GM18526 (cell line): ENCODE data around the gene ASTN2.

Experiments
- POLR2A ChIP-seq: IDR thresholded peaks from 3 replicates; pipeline ENCODE4 v1.6.1; 2011; ENCODE audit not compliant: insufficient read length; ENCODE audit errors: extremely low read depth

ASTN2 gene

GRCh38 chr9:116504081-116504480 is 910.8 kb downstream of the ASTN2 start:
- TF ChIP-seq POLR2A: no peak

GRCh38 chr9:116502746-116503145 is 912.1 kb downstream of the ASTN2 start:
- TF ChIP-seq POLR2A: no peak

GRCh38 chr9:116501871-116502270 is 913.0 kb downstream of the ASTN2 start:
- TF ChIP-seq POLR2A: no peak

GRCh38 chr9:116499986-116500871 is 914.6 kb downstream of the ASTN2 start:
- TF ChIP-seq POLR2A: no peak

- no peak for TF ChIP-seq POLR2A
Observed at GRCh38 chr9:116499434-116499833, 915.4 kb downstream of the ASTN2 start.

- no peak for TF ChIP-seq POLR2A
Observed at GRCh38 chr9:116497095-116497890, 917.6 kb downstream of the ASTN2 start.

- TF ChIP-seq POLR2A: no peak
Observed at GRCh38 chr9:116496167-116496566, 918.7 kb downstream of the ASTN2 start.

GRCh38 chr9:116495725-116496124 is 919.1 kb downstream of the ASTN2 start:
- no peak for TF ChIP-seq POLR2A

GRCh38 chr9:116494815-116495634 is 919.8 kb downstream of the ASTN2 start:
- no peak for TF ChIP-seq POLR2A

GRCh38 chr9:116493183-116493860 is 921.5 kb downstream of the ASTN2 start:
- no peak for TF ChIP-seq POLR2A

- TF ChIP-seq POLR2A: no peak
Observed at GRCh38 chr9:116491659-116492058, 923.2 kb downstream of the ASTN2 start.

GRCh38 chr9:116491219-116491618 is 923.6 kb downstream of the ASTN2 start:
- no peak for TF ChIP-seq POLR2A

- TF ChIP-seq POLR2A: no peak
Observed at GRCh38 chr9:116490321-116490720, 924.5 kb downstream of the ASTN2 start.

- no peak for TF ChIP-seq POLR2A
Observed at GRCh38 chr9:116488373-116488772, 926.5 kb downstream of the ASTN2 start.
